T-helper 1 cell treated with Interleukin-12 subunit alpha and Interleukin-12 subunit beta and Interleukin-4 antibody, amounts not matched to agents 30 ng/mL and 1 ng/mL, for 36 hours (primary cell): Measurements from ENCODE around the gene USE1. TPM values are rescaled to one million over a fixed set of nuclear protein-coding genes. Genes with fewer than 3 reads are reported as not detected.

Source experiments
- intact Hi-C: fragments of 100-400 bp; cut with micrococcal nuclease; formaldehyde crosslinking; loops from one replicate; pipeline ENCODE4 v1.15.1; 2024
- total RNA-seq: library from RNA; stranded (reverse); gene quantifications from 2 replicates; pipeline ENCODE4 v1.2.3, GENCODE V29; 2022

USE1 gene
- total RNA-seq, 1 donor from 2014 or later, result 31.3 TPM

DNA sequence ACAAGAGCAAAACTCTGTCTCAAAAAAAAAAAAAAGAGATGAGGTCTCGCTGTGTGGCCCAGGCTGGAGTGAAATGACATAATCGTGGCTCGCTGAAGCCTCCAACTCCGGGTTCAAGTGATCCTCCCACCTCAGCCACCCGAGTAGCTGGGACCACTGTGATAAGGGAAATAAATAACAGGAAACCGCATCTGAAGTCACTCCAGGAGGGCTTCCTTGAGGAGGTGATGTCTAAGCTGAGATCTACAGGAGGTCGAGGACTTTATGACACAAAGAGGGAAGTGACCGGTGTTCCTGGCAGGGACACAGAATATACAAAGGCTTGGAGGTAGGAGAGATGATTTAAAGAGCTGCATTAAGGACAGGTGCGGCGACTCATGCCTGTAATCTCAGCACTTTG lies 39.5 kb downstream of the USE1 start:
- intact Hi-C loops, result no loop called here

DNA sequence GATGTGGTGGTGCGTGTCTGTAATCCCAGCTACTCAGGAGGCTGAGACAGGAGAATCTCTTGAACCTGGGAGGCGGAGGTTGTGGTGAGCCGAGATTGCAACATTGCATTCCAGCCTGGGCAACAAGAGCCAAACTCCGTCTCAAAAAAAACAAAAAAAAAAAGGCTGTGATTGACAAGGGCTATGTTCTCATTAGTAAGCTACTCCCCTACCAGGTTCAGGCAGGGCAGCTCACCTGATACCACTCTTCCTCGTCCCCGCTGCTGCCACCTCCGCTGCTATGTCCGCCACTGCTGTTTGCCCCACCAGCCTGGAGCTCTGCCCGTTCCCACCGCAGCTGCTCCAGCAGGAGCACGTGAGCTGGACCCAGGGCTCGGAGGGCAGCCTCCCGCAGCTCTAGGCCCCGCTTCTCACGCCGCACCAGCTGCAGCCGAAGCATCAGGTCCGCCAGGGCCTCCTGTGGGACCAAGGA lies 40.0 kb downstream of the USE1 start:
- intact Hi-C loops, result no loop called here

DNA sequence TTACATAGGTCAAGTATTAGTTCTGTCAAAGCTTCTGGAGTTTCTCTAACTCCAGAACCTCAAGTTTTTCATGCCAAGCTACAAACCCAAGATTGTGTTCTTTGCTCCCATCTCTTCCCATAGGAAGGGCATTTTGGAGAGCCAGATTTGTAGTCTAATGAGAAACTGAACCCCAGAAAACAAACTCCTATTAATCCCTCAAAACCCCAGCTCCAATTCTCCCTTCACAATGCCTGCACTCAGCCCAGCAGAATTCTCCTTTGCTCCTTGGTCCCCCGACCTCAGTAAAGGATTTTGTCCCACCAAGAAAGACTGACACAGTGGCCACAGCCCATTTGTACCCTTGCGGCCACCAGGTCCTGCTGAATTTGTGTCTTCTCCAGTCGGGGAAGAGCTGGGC lies 41.0 kb downstream of the USE1 start:
- intact Hi-C loops, result no loop called here

DNA sequence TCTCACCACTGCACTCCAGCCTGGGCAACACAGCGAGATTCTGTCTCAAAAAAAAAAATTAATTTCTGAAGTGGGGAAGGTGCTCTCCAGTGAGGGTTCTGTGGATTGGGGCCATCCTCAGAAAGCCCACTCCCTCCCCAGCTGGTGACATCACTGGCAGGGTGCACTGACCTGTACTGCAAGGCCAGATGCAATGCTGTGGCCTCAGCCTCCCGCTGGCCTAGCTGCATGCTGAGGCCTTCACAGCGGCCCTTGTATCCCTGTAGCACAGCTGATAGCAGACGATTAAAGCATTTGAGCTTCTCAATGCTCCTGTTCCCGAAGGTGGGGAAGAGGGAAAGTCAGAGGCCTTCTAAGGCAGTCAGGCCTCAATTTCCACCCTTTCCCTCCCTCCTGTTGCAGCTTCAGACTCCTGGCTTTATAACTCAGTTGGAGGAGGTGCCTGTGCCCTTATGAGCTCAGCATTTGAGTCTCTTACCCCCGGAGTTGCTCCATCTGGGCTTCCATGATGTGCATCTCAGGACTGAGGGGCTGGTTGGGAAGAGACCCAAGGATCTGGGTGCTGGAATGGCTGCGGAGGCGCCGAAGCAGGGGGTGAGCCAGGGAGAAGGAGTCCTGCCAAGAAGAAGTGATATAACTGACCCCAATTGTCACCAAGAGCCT lies 44.1 kb downstream of the USE1 start:
- intact Hi-C loops, result no loop called here

DNA sequence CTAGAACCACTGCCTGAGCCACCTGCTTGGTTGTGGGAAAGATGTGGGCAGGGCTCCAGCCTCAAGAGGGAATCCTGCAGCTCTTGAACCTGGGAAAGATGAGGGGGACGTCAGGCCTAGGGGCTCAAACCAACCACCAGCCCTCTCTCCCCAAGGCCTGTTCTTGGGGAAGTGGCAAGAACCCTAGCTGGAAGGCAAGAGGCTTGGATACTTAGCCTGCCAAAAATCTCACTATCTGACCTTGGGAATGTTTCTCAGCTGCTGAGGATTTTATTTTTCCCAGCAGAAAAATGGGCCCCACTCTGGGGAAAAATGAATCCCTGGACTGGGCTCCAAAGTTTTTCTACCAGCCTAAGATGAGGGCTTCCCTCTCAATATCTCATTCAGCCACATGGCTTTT lies 44.8 kb downstream of the USE1 start:
- intact Hi-C loops, result loop anchor here (2.0 kb wide), 1 partner anchor 25 kb away; no protein-coding TSS in a partner anchor

DNA sequence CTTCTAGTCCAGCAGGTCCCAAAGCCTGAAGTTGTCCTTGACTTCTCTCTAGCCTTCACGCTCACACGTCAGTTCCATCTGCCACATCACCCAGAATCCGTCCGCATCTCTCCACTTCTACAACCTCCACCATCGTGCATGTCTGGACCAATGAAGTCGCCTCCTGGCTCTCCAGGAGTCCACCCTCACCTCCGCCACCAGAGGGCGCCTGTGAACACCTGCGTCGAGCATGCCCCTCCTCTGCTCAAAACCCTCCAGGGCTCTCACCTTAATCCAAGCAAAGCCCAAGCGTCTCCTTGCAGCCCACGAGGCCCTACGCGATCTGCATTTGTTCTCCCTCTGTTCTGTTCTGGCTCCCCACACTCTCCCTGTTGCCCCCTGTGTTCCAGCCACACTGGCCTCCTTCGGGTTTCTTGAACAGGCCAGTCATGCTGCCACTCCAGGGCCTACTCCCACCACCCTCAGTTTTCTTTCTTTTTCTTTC lies 45.7 kb downstream of the USE1 start:
- intact Hi-C loops, result loop anchor here (1.0 to 2.0 kb wide), 4 partner anchors 21 to 205 kb away; no protein-coding TSS in a partner anchor

DNA sequence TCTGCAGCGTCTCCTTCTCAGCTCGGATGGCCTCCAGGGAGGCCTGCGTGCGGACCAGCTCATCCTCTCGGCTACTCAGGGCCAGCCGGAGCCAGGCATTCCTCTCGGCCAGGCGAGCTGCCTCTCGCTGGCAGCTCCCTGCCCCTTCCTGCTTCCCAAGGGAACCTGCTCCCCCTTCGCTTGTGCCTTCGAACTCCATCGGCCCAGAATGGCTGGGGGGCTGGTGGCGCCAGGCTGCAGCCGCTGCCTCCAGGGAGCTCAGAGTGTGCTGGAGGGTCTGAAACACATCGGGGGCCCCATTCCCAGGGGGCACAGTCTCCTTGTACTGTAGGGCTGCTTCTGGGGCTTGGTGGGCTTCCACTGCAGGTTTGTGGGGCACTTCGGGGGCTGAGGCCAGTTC lies 47.4 kb downstream of the USE1 start:
- intact Hi-C loops, result no loop called here

DNA sequence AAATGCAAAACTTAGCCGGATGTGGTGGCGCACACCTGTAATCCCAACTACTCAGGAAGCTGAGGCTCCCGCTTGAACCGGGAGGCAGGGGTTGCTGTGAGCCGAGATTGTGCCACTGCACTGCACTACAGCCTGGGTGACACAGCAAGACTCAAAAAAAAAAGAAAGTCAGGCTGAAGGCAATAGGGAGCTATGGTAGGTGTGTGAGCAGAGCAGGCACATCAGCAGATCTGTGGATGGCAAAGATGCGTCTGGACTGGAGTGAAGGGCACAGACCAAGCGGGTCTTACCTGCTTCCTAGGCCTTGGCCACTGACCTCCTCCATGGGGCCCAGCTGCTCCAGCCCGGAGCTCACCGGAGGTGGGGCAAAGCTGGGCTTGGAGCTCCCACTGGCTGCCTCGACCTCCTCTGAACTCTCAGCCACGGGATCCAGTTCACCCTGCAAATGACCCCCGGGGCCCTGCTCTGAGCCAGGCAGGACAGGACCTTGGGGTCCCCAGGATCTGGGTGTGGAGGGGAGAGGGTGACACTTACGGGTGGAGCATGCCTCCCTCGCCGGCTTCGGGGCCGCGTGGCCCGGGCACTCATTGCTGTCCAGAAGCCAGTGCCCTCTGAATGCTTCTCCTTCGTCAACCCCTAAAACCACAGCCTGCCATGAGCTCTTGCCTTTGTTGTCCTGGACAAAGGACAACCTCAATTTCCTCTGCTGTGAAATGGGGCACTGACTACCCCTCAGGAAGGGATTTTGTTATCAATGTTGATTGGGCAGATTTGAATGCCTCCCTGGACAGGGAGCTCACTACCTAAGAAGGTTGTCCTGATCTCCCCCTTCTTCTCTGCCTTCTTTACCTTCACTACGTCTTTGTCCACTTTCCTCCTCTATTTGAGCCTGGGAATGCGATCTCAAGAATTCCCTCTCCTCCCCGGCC lies 48.8 kb downstream of the USE1 start:
- intact Hi-C loops, result no loop called here

DNA sequence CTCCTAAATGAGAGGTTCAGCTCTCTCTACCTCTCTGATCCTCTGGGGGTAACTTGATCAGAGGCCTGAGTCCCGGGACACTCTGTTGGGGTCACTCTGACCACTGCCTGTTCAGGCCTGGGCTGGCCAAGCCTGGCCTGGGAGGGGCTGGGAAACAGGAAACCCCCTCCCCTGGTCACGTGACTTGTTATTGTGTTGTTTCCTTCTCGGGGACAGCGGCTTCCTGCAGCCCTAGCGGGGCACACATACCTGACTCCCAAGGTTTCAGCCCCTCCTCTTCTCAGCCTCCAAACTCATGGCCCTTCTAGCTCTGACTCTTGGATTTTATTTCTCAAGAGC lies 49.5 kb downstream of the USE1 start, which contains the start of gene USHBP1:
TSS of gene USHBP1 (minus strand) at position 105 of the 339 bp plus-strand sequence. CDS start 446 bp downstream, outside the sequence.
- intact Hi-C loops, result no loop called here

DNA sequence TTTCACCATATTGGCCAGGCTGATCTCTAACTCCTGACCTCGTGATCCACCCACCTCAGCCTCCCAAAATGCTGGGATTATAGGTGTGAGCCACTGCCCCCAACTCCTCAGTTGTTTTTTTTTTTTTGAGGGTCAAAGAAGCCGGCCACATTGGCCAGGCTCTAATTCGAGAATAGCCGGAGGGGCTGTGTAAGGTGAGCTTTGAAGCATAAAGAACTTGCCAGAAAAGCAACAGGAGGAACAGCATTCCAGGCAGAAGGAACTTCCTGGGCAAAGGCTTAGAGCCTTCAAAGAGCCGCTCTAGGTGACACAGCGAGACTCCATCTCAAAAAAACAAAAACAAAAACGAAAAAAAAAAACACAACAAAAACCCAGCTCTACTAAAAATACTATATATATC lies 50.9 kb downstream of the USE1 start:
- intact Hi-C loops, result loop anchor here (5.0 kb wide), 1 partner anchor 264 kb away; no protein-coding TSS in a partner anchor

DNA sequence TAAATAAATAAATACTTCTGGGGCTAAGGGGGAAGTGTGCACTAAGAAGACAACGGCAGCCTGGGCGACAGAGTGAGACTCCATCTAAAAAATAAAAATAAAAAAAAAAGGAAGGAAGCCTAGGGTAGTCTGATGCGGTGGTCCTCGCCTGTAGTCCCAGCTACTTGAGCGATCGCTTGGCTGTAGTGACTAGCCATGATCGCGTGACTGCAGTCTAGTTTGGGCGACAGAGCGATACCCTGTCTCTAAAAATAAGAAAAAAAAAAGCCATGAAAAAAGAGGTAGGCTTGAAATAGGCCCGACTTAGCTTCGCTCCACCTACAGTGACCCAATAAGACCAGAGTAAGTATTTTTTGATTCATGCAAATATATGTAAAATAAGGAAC lies 51.4 kb downstream of the USE1 start:
- intact Hi-C loops, result loop anchor here (5.0 kb wide), 1 partner anchor 264 kb away; no protein-coding TSS in a partner anchor

DNA sequence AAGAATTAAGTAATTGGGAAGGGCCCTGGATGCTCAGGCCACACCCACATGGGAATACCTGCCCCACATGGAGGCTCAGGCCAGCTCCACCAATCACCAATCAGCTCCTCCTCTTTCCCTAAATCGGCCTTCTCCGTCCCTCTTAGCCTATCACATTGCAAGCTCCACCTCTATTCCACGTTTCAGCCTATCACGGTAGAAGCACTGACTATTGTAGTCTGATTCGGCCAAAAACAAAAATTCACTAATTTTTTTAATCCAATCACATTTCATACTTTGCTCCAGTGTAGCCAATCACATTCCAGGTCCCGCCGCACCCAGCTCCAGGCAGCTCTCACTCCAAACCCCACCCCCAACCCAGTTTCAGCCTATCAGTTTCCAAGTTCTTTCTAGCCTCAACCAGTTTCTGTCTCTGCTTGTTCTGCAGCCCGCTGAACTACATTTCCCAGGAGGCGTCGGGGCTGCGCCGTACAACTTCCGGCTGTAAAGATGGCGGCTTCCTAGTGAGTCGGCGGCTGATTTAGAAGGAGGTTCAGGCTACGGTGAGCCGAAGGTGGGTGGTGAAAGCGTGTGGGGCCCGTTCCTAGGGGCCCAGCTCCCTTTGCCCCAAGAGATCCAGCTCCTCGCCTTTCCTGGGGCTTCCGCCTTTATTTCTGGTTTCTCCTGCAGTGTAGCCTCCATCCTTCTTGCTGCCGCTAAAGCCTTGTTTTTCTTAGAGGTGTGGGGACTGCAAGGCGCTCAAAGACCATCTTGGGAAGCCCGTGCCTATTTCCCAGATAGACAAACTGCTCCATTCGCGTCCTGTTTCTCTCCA lies 52.0 kb downstream of the USE1 start, which contains the start of gene BABAM1:
TSS of gene BABAM1 (plus strand) at position 469 of the 814 bp plus-strand sequence. CDS start 1,364 bp downstream, outside the sequence.
- intact Hi-C loops, result loop anchor here (1.0 to 5.0 kb wide), 13 partner anchors 15 to 695 kb away; partner anchors contain the start of genes DDA1, GTPBP3, HAUS8 and MRPL34

DNA sequence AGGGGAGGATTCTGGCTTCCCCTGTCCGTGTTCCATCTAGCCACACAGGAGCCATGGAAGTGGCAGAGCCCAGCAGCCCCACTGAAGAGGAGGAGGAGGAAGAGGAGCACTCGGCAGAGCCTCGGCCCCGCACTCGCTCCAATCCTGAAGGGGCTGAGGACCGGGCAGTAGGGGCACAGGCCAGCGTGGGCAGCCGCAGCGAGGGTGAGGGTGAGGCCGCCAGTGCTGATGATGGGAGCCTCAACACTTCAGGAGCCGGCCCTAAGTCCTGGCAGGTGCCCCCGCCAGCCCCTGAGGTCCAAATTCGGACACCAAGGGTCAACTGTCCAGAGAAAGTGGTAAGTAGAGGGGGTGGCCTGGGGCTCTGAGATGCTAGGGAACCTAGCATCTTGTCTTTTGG lies 53.6 kb downstream of the USE1 start:
- intact Hi-C loops, result loop anchor here (5.0 kb wide), 1 partner anchor 266 kb away; no protein-coding TSS in a partner anchor

Other genes starting within 250 kb of the USE1 start
- 0.22 and 0.44 TPM in 2 replicates for gene CPAMD8, start 188.5 kb upstream of the USE1 start, total RNA-seq
- 22.8 and 28.6 TPM in 2 replicates for gene HAUS8, start 139.9 kb upstream of the USE1 start, total RNA-seq
- 220 and 224 TPM in 2 replicates for gene MYO9B, start 139.6 kb upstream of the USE1 start, total RNA-seq
- 15.7 and 21.3 TPM in 2 replicates for gene OCEL1, start 10.9 kb downstream of the USE1 start, total RNA-seq
- gene NR2F6, start 30.6 kb downstream of the USE1 start, total RNA-seq, result 6.4 and 6.5 TPM in 2 replicates
- gene USHBP1, start 49.4 kb downstream of the USE1 start, total RNA-seq, result 0.22 and 0.80 TPM in 2 replicates
- gene BABAM1, start 52.1 kb downstream of the USE1 start, total RNA-seq, result 107 and 113 TPM in 2 replicates
- 3.7 and 4.5 TPM in 2 replicates for gene ANKLE1, start 66.5 kb downstream of the USE1 start, total RNA-seq
- 12.0 and 12.7 TPM in 2 replicates for gene ABHD8, start 88.1 kb downstream of the USE1 start, total RNA-seq
- 81.3 and 84.7 TPM in 2 replicates for gene MRPL34, start 90.5 kb downstream of the USE1 start, total RNA-seq
- gene DDA1, start 94.2 kb downstream of the USE1 start, total RNA-seq, result 44.5 and 45.8 TPM in 2 replicates
- 13.2 and 13.6 TPM in 2 replicates for gene ANO8, start 119.5 kb downstream of the USE1 start, total RNA-seq
- gene GTPBP3, start 122.2 kb downstream of the USE1 start, total RNA-seq, result 32.3 and 36.9 TPM in 2 replicates
- 0.12 TPM in 1 of 2 replicates, not detected in the other for gene PLVAP, start 162.0 kb downstream of the USE1 start, total RNA-seq
- 4.1 and 4.5 TPM in 2 replicates for gene CCDC194, start 178.8 kb downstream of the USE1 start, total RNA-seq
- 214 and 218 TPM in 2 replicates for gene BST2, start 190.3 kb downstream of the USE1 start, total RNA-seq
- gene MVB12A, start 204.7 kb downstream of the USE1 start, total RNA-seq, result 38.7 and 39.2 TPM in 2 replicates
- gene TMEM221, start 233.3 kb downstream of the USE1 start, total RNA-seq, result not detected in 2 replicates
- not detected in 2 replicates for gene NXNL1, start 245.6 kb downstream of the USE1 start, total RNA-seq